Caco-2 (cell line): ENCODE results near the gene DLGAP4. TPM values are rescaled to one million over a fixed set of nuclear protein-coding genes. Genes with fewer than 3 reads are reported as not detected.

ENCODE experiments used
- BruUV-seq: library from RNA; stranded (reverse); fragments of 400-500 nt; replicated peaks from 2 replicates; lab custom pipeline; 2021; lab: Mats Ljungman, UMichigan
- CTCF ChIA-PET: fragments of 300-600 bp; sonication (Branson Sonifier 250); formaldehyde crosslinking; loops from one replicate; lab custom pipeline; 2022; ENCODE audit warnings: antibody characterized with exemption; lab: Charles Lee
- POLR2A ChIA-PET: fragments of 300-600 bp; sonication (Branson Sonifier 250); formaldehyde crosslinking; loops from one replicate; lab custom pipeline; 2022; ENCODE audit warnings: antibody characterized with exemption; lab: Charles Lee
- DNase-seq, 2 experiments: peaks; one replicate each; pipeline versions ENCODE4 v3.0.0 to v3.0.0-alpha.2; 2020 to 2022
- H3K27me3 ChIP-seq: replicated peaks from 2 replicates; pipeline ENCODE4 v1.6.0; 2011; ENCODE audit warnings: low read length; ENCODE audit not compliant: control insufficient read depth, insufficient read depth
- H3K36me3 ChIP-seq: 2 replicates; pipeline ENCODE4 v1.5.1; 2011; ENCODE audit warnings: low read length; ENCODE audit not compliant: control insufficient read depth, insufficient read depth
- H3K4me1 ChIP-seq: fragments of 250-450 bp; sonication (Bioruptor Pico); 2 replicates; pipeline ENCODE4 v1.5.1; 2020; ENCODE audit warnings: mild to moderate bottlenecking
- H3K4me3 ChIP-seq: 2 replicates; pipeline ENCODE4 v1.5.1; 2011; ENCODE audit warnings: low read depth, mild to moderate bottlenecking, control low read depth, low read length
- H3K9me3 ChIP-seq: fragments of 250-450 bp; sonication (Bioruptor Pico); 2 replicates; pipeline ENCODE4 v1.5.1; 2020; ENCODE audit warnings: mild to moderate bottlenecking, moderate library complexity
- H3K27ac Mint-ChIP-seq: one replicate; pipeline ENCODE4 v1.8.0; 2022; ENCODE audit warnings: mixed read lengths; ENCODE audit not compliant: unreplicated experiment
- H3K27me3 Mint-ChIP-seq: one replicate; pipeline ENCODE4 v1.8.0; 2022; ENCODE audit warnings: mixed read lengths; ENCODE audit not compliant: insufficient read depth, unreplicated experiment
- H3K36me3 Mint-ChIP-seq: one replicate; pipeline ENCODE4 v1.8.0; 2022; ENCODE audit warnings: mild to moderate bottlenecking, mixed read lengths; ENCODE audit not compliant: insufficient read depth, unreplicated experiment
- H3K4me1 Mint-ChIP-seq: one replicate; pipeline ENCODE4 v1.8.0; 2022; ENCODE audit warnings: low read depth, mixed read lengths; ENCODE audit not compliant: unreplicated experiment
- H3K4me3 Mint-ChIP-seq: one replicate; pipeline ENCODE4 v1.8.0; 2022; ENCODE audit warnings: mild to moderate bottlenecking, moderate library complexity, mixed read lengths; ENCODE audit not compliant: unreplicated experiment
- H3K9me3 Mint-ChIP-seq: one replicate; pipeline ENCODE4 v1.8.0; 2022; ENCODE audit warnings: mixed read lengths; ENCODE audit not compliant: unreplicated experiment
- intact Hi-C: fragments of 100-400 bp; cut with micrococcal nuclease; formaldehyde crosslinking; loops from one replicate; pipeline ENCODE4 v1.10.0; 2022; ENCODE audit not compliant: unreplicated experiment
- total RNA-seq: library from RNA; stranded (reverse); gene quantifications from 2 replicates; pipeline ENCODE4 v1.2.3, GENCODE V29; 2022
- TF ChIP-seq, protein P1 (sequence below), 2 experiments: fragments of 200-600 bp in 1 of 2; IDR thresholded peaks; 1 replicate in 1 of 2; 2 replicates in 1 of 2; pipeline versions ENCODE4 v1.5.1 to v1.8.0; 2011 to 2022; ENCODE audit warnings: antibody characterized with exemption in 1 of 2, control low read depth in 1 of 2, inconsistent platforms in 1 of 2, low read depth in 1 of 2, low read length in 1 of 2, mild to moderate bottlenecking in 1 of 2, moderate library complexity in 1 of 2; ENCODE audit not compliant: insufficient read depth in 1 of 2, severe bottlenecking in 1 of 2, unreplicated experiment in 1 of 2

Gene DLGAP4
- total RNA-seq, 1 experiment from 2014 or later: 122 TPM

DNA sequence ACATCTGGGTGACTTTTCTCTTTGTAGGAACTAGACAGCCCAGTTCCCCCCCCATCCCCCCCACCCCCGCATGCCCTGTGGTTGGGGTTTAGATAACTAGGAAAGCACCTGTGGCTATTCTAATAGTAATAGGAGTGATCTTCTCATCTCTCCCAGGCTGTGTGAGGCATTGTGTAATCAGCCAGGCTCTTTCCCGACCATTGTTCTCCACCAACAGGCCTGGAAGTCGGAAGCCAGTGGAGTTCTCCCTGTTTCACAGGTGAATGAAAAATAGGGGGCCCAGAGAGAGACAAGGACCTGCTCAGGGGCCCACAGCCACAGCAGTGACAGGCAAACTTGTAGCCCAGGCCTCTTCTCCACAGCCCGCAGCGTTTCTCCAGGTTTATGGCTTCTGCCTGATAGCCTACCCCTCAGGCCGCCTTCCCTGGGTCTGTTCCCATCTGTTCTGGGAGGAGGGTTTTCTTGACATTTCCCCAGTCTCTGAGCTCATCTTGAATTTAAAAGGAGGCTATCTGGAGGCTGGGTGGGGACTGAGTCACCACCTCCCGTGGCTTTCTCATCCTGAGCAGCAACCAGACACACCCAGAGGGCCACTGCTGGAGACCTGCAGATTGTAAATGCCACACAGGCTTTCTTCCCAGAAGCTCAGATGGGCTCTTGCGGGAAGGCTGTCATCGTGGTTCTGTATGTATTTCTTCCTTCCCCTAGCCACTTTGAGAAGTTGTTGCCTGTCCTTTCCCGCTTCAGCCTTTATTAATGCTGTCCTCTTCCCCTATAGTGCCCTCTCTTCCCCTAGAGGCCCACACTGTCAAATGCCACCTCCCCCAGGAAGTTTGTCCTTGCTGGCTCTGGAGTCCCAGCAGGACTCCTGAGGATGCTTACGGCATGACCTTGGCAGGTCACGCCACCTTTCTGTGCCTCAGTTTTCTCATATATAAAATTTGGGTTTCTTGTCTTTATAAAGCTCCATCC, 159.3 kb downstream of the DLGAP4 start:
- BruUV-seq: no TSS peak
- intact Hi-C loops: loop anchor here (5.0 kb wide), 1 partner anchor 57 kb away; no protein-coding TSS in a partner anchor
- Mint-ChIP-seq H3K36me3 (peaks cover 59% of the 10 kb centered on the region), H3K27me3 (no peaks in the 10 kb centered on the region), H3K4me1 (peaks cover 62% of the 10 kb centered on the region), H3K27ac (peak overlapping the region; percentile 69), H3K4me3 (peak overlapping the region; percentile 29), H3K9me3 (no peaks in the 10 kb centered on the region)
- no peaks in the 10 kb centered on the region for H3K9me3 ChIP-seq
- H3K36me3 ChIP-seq: no peaks in the 10 kb centered on the region; the same call in 1 of the 2 replicates
- TF ChIP-seq, protein P1, sequence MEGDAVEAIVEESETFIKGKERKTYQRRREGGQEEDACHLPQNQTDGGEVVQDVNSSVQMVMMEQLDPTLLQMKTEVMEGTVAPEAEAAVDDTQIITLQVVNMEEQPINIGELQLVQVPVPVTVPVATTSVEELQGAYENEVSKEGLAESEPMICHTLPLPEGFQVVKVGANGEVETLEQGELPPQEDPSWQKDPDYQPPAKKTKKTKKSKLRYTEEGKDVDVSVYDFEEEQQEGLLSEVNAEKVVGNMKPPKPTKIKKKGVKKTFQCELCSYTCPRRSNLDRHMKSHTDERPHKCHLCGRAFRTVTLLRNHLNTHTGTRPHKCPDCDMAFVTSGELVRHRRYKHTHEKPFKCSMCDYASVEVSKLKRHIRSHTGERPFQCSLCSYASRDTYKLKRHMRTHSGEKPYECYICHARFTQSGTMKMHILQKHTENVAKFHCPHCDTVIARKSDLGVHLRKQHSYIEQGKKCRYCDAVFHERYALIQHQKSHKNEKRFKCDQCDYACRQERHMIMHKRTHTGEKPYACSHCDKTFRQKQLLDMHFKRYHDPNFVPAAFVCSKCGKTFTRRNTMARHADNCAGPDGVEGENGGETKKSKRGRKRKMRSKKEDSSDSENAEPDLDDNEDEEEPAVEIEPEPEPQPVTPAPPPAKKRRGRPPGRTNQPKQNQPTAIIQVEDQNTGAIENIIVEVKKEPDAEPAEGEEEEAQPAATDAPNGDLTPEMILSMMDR (IDR thresholded peaks at IDR 0.05; ENCODE audit: insufficient read depth in 1 of 2, low read depth in 1 of 2, low read length in 1 of 2, severe bottlenecking in 1 of 2, unreplicated experiment in 1 of 2): no peak
- peak in 1 of 2 experiments; percentile 74 for DNase-seq
- CTCF ChIA-PET: interaction anchor here (1.2 to 1.6 kb wide), 2 partner anchors 75 to 263 kb away, joined by 3 to 4 read pairs; no protein-coding TSS in a partner anchor
- no peak overlapping the region for H3K4me3 ChIP-seq
- POLR2A ChIA-PET: interaction anchor here (0.7 kb wide), 1 partner anchor 10 kb away, joined by 3 read pairs; no protein-coding TSS in a partner anchor
- no peaks in the 10 kb centered on the region for H3K27me3 ChIP-seq
- H3K4me1 ChIP-seq: peaks cover 82% of the 10 kb centered on the region

DNA sequence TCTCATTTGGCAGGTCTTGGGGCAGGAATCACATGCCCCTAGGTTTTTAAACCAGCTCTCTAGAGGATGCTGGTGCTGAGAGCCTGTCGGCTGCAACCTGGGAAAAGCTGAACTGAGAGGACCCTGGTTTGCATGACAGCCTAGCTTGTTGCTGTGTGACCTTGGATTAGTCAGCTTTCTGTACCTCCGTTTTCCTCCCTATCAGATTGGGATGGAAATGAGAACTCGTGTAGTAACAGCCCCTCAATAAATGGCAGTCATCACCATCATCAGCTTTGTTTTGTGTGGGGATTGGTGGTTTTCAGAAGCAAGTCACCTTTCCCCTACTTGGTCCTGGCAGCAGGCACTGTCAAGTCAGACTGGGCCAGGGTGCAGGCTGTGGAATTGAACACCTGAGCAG, 159.9 kb downstream of the DLGAP4 start:
- Histone ChIP-seq H3K4me1 (peaks cover 76% of the 10 kb centered on the region), H3K27me3 (no peaks in the 10 kb centered on the region), H3K36me3 (peaks cover 2% of the 10 kb centered on the region), H3K4me3 (no peak overlapping the region), H3K9me3 (no peaks in the 10 kb centered on the region)
- TF ChIP-seq, protein P1 (IDR thresholded peaks at IDR 0.05; ENCODE audit: insufficient read depth in 1 of 2, low read depth in 1 of 2, low read length in 1 of 2, severe bottlenecking in 1 of 2, unreplicated experiment in 1 of 2): no peak
- no peak for DNase-seq
- Mint-ChIP-seq H3K4me3 (peak overlapping the region; percentile 29), H3K4me1 (peaks cover 65% of the 10 kb centered on the region), H3K9me3 (no peaks in the 10 kb centered on the region), H3K27ac (peak overlapping the region; percentile 69), H3K27me3 (no peaks in the 10 kb centered on the region), H3K36me3 (peaks cover 53% of the 10 kb centered on the region)
- no TSS peak for BruUV-seq
- CTCF ChIA-PET: interaction anchor here (0.8 to 1.6 kb wide), 2 partner anchors 26 to 263 kb away, joined by 3 read pairs; no protein-coding TSS in a partner anchor
- POLR2A ChIA-PET: no interaction called here
- intact Hi-C loops: loop anchor here (5.0 kb wide), 1 partner anchor 56 kb away; no protein-coding TSS in a partner anchor
